ENCODE measurements around the gene AKR1B15. TPM values are rescaled to one million over a fixed set of nuclear protein-coding genes. Genes with fewer than 3 reads are reported as not detected.

AKR1B15 gene
- total RNA-seq, 1 donor from 2014 or later = not detected

DNA sequence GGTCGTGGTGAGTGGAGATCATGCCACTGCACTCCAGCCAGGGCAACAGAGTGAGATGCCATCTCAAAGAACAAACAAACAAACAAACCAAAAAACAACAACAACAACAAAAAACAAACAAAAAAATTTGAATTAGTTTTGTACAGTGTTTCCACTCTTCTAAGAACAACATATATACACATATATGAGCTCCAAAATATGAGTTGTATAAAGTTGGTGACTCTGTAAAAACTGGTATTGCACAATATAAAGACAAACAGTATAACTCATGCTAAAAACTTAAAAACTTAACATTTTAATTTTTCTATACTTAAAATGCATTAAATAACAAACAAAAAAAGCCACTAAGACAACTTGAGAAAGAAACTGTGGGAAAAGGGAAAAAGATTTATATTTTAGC is 46.0 kb downstream of the AKR1B15 start:
- ATAC-seq (ENCODE audit: low read depth) = no peak
- no peak overlapping the region for H3K4me3 Mint-ChIP-seq
- TF ChIP-seq, protein P1, sequence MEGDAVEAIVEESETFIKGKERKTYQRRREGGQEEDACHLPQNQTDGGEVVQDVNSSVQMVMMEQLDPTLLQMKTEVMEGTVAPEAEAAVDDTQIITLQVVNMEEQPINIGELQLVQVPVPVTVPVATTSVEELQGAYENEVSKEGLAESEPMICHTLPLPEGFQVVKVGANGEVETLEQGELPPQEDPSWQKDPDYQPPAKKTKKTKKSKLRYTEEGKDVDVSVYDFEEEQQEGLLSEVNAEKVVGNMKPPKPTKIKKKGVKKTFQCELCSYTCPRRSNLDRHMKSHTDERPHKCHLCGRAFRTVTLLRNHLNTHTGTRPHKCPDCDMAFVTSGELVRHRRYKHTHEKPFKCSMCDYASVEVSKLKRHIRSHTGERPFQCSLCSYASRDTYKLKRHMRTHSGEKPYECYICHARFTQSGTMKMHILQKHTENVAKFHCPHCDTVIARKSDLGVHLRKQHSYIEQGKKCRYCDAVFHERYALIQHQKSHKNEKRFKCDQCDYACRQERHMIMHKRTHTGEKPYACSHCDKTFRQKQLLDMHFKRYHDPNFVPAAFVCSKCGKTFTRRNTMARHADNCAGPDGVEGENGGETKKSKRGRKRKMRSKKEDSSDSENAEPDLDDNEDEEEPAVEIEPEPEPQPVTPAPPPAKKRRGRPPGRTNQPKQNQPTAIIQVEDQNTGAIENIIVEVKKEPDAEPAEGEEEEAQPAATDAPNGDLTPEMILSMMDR (IDR thresholded peaks at IDR 0.05) = no peak
- POLR2A ChIA-PET = no interaction called here
- no peak overlapping the region for H3K27ac Mint-ChIP-seq
- H3K9me3 Mint-ChIP-seq = peaks cover 7% of the 10 kb centered on the region
- H3K36me3 Mint-ChIP-seq (ENCODE audit: low read depth) = no peaks in the 10 kb centered on the region
- H3K4me1 Mint-ChIP-seq = no peaks in the 10 kb centered on the region
- intact Hi-C loops (cut with micrococcal nuclease) = no loop called here
- CTCF ChIA-PET = no interaction called here
- no peak for DNase-seq
- no peaks in the 10 kb centered on the region for H3K27me3 Mint-ChIP-seq

- peaks cover 16% of the 10 kb centered on the region for H3K27me3 Mint-ChIP-seq
- DNase-seq (no peak), ATAC-seq (ENCODE audit: low read depth) (no peak)
- no peaks in the 10 kb centered on the region for H3K36me3 Mint-ChIP-seq (ENCODE audit: low read depth)
- no peaks in the 10 kb centered on the region for H3K4me1 Mint-ChIP-seq
- H3K9me3 Mint-ChIP-seq = no peaks in the 10 kb centered on the region
- ChIA-PET CTCF (interaction anchor here (0.7 kb wide), 1 partner anchor 54 kb away, joined by 3 read pairs; no protein-coding TSS in a partner anchor), POLR2A (no interaction called here)
- H3K27ac Mint-ChIP-seq = no peak overlapping the region
- intact Hi-C loops (cut with micrococcal nuclease) = no loop called here
- TF ChIP-seq, protein P1 (IDR thresholded peaks at IDR 0.05) = no peak
- no peak overlapping the region for H3K4me3 Mint-ChIP-seq
Observed at GRCh38 chr7:134599371-134599770, 50.5 kb downstream of the AKR1B15 start.

- intact Hi-C loops (cut with micrococcal nuclease) = no loop called here
- DNase-seq = no peak
- no peaks in the 10 kb centered on the region for H3K9me3 Mint-ChIP-seq
- ChIA-PET CTCF (no interaction called here), POLR2A (no interaction called here)
- ATAC-seq (ENCODE audit: low read depth) = no peak
- TF ChIP-seq, protein P1 (IDR thresholded peaks at IDR 0.05) = no peak
- H3K36me3 Mint-ChIP-seq (ENCODE audit: low read depth) = no peaks in the 10 kb centered on the region
- peaks cover 1% of the 10 kb centered on the region for H3K4me1 Mint-ChIP-seq
- peaks cover 27% of the 10 kb centered on the region for H3K27me3 Mint-ChIP-seq
- no peak overlapping the region for H3K27ac Mint-ChIP-seq
- H3K4me3 Mint-ChIP-seq = no peak overlapping the region
Observed at GRCh38 chr7:134601459-134601858, 52.5 kb downstream of the AKR1B15 start.

- TF ChIP-seq, protein P1 (IDR thresholded peaks at IDR 0.05) = no peak
- H3K36me3 Mint-ChIP-seq (ENCODE audit: low read depth) = no peaks in the 10 kb centered on the region
- peaks cover 31% of the 10 kb centered on the region for H3K27me3 Mint-ChIP-seq
- POLR2A ChIA-PET = no interaction called here
- H3K9me3 Mint-ChIP-seq = no peaks in the 10 kb centered on the region
- ATAC-seq (ENCODE audit: low read depth) (no peak), DNase-seq (no peak)
- no peak overlapping the region for H3K4me3 Mint-ChIP-seq
- peaks cover 2% of the 10 kb centered on the region for H3K4me1 Mint-ChIP-seq
- CTCF ChIA-PET = interaction anchor here (1.5 kb wide), 1 partner anchor 170 kb away, joined by 7 read pairs; no protein-coding TSS in a partner anchor
- no peak overlapping the region for H3K27ac Mint-ChIP-seq
- intact Hi-C loops (cut with micrococcal nuclease) = no loop called here
Observed at GRCh38 chr7:134602881-134603451, 54.1 kb downstream of the AKR1B15 start.

- CTCF ChIA-PET = interaction anchor here (0.6 to 7.5 kb wide), 8 partner anchors 9 to 408 kb away, joined by 3 to 106 read pairs (median 4); no protein-coding TSS in a partner anchor
- peaks cover 2% of the 10 kb centered on the region for H3K4me1 Mint-ChIP-seq
- ATAC-seq (ENCODE audit: low read depth) (peak; percentile 84), DNase-seq (no peak)
- H3K4me3 Mint-ChIP-seq = no peak overlapping the region
- H3K36me3 Mint-ChIP-seq (ENCODE audit: low read depth) = no peaks in the 10 kb centered on the region
- POLR2A ChIA-PET = no interaction called here
- peaks cover 44% of the 10 kb centered on the region for H3K27me3 Mint-ChIP-seq
- TF ChIP-seq, protein P1 (IDR thresholded peaks at IDR 0.05) = peak; percentile 78
- intact Hi-C loops (cut with micrococcal nuclease) = loop anchor here (1.0 to 2.0 kb wide), 4 partner anchors 57 to 348 kb away; partner anchors contain the start of gene AKR1B15
- no peaks in the 10 kb centered on the region for H3K9me3 Mint-ChIP-seq
- no peak overlapping the region for H3K27ac Mint-ChIP-seq
Observed at GRCh38 chr7:134605978-134606923, 57.3 kb downstream of the AKR1B15 start.

Data from activated B cell treated with CpG ODN at 0.5 μM for 24 hours (primary cell).